Stimulated activated memory B cell treated with anti-CD40 and anti-IgM and Interleukin-4, amounts not matched to agents 10 μg/mL and 1 μg/mL and 100 μg/mL, for 72 hours (primary cell): Measurements from ENCODE around the gene TIMP2.
"Not testable (repeated sequence)": the region's sequence is repeated elsewhere in the genome, so short reads cannot be mapped to it uniquely, and the experiment has no call there.

Experiments used
- ATAC-seq: fragments of 150-1000 bp; cut with Tn5 transposase; 2 replicates; pipeline ENCODE4 v1.10.0; 2021
- H3K27ac Mint-ChIP-seq: one replicate; pipeline ENCODE4 v1.8.0; 2022; ENCODE audit warnings: mild to moderate bottlenecking, mixed read lengths
- H3K27me3 Mint-ChIP-seq: one replicate; pipeline ENCODE4 v1.8.0; 2022; ENCODE audit warnings: mixed read lengths
- H3K36me3 Mint-ChIP-seq: one replicate; pipeline ENCODE4 v1.8.0; 2022; ENCODE audit warnings: mixed read lengths
- H3K4me1 Mint-ChIP-seq: one replicate; pipeline ENCODE4 v1.8.0; 2022; ENCODE audit warnings: mixed read lengths
- H3K4me3 Mint-ChIP-seq: one replicate; pipeline ENCODE4 v1.8.0; 2022; ENCODE audit warnings: mild to moderate bottlenecking, moderate library complexity, mixed read lengths
- H3K9me3 Mint-ChIP-seq: one replicate; pipeline ENCODE4 v1.8.0; 2022; ENCODE audit warnings: mixed read lengths

TIMP2 gene

GRCh38 chr17:78945455-78945854 is 20.3 kb upstream of the TIMP2 start:
- H3K27me3 Mint-ChIP-seq = peaks cover 58% of the 10 kb centered on the region
- ATAC-seq, H3K27ac Mint-ChIP-seq, H3K4me3 Mint-ChIP-seq, H3K36me3 Mint-ChIP-seq, H3K9me3 Mint-ChIP-seq: not testable (repeated sequence)
- H3K4me1 Mint-ChIP-seq = peaks cover 13% of the 10 kb centered on the region

- Mint-ChIP-seq H3K27me3 (peaks cover 53% of the 10 kb centered on the region), H3K4me3 (no peak overlapping the region), H3K36me3 (no peaks in the 10 kb centered on the region), H3K4me1 (peaks cover 13% of the 10 kb centered on the region), H3K27ac (no peak overlapping the region), H3K9me3 (peaks cover 2% of the 10 kb centered on the region)
- no peak for ATAC-seq
Observed at GRCh38 chr17:78944956-78945355, 19.8 kb upstream of the TIMP2 start.

GRCh38 chr17:78944026-78944425 is 18.8 kb upstream of the TIMP2 start:
- Mint-ChIP-seq H3K4me3 (no peak overlapping the region), H3K27ac (no peak overlapping the region), H3K4me1 (peaks cover 13% of the 10 kb centered on the region), H3K36me3 (no peaks in the 10 kb centered on the region), H3K27me3 (peaks cover 62% of the 10 kb centered on the region), H3K9me3 (no peaks in the 10 kb centered on the region)
- no peak for ATAC-seq

- no peak for ATAC-seq
- H3K9me3 Mint-ChIP-seq = no peaks in the 10 kb centered on the region
- no peak overlapping the region for H3K4me3 Mint-ChIP-seq
- peaks cover 6% of the 10 kb centered on the region for H3K4me1 Mint-ChIP-seq
- no peaks in the 10 kb centered on the region for H3K36me3 Mint-ChIP-seq
- H3K27me3 Mint-ChIP-seq = peaks cover 46% of the 10 kb centered on the region
- H3K27ac Mint-ChIP-seq = no peak overlapping the region
Observed at GRCh38 chr17:78940708-78941107, 15.5 kb upstream of the TIMP2 start.

GRCh38 chr17:78940258-78940657 is 15.1 kb upstream of the TIMP2 start:
- H3K4me1 Mint-ChIP-seq = peaks cover 5% of the 10 kb centered on the region
- H3K36me3 Mint-ChIP-seq = no peaks in the 10 kb centered on the region
- H3K27me3 Mint-ChIP-seq = peaks cover 46% of the 10 kb centered on the region
- no peak for ATAC-seq
- H3K9me3 Mint-ChIP-seq = no peaks in the 10 kb centered on the region
- no peak overlapping the region for H3K27ac Mint-ChIP-seq
- H3K4me3 Mint-ChIP-seq = no peak overlapping the region

- H3K27me3 Mint-ChIP-seq = peaks cover 46% of the 10 kb centered on the region
- no peak overlapping the region for H3K27ac Mint-ChIP-seq
- no peak overlapping the region for H3K4me3 Mint-ChIP-seq
- ATAC-seq = no peak
- no peaks in the 10 kb centered on the region for H3K4me1 Mint-ChIP-seq
- no peaks in the 10 kb centered on the region for H3K36me3 Mint-ChIP-seq
- no peaks in the 10 kb centered on the region for H3K9me3 Mint-ChIP-seq
Observed at GRCh38 chr17:78939615-78940014, 14.4 kb upstream of the TIMP2 start.

- Mint-ChIP-seq H3K36me3 (no peaks in the 10 kb centered on the region), H3K9me3 (no peaks in the 10 kb centered on the region), H3K4me1 (peaks cover 11% of the 10 kb centered on the region), H3K4me3 (no peak overlapping the region), H3K27ac (no peak overlapping the region), H3K27me3 (peaks cover 37% of the 10 kb centered on the region)
- ATAC-seq = no peak
Observed at GRCh38 chr17:78937561-78937960, 12.4 kb upstream of the TIMP2 start.

GRCh38 chr17:78935419-78936323 is 10.5 kb upstream of the TIMP2 start:
- H3K4me3 Mint-ChIP-seq = no peak overlapping the region
- peaks cover 36% of the 10 kb centered on the region for H3K27me3 Mint-ChIP-seq
- ATAC-seq = no peak
- H3K9me3 Mint-ChIP-seq = no peaks in the 10 kb centered on the region
- peaks cover 11% of the 10 kb centered on the region for H3K4me1 Mint-ChIP-seq
- H3K27ac Mint-ChIP-seq = no peak overlapping the region
- no peaks in the 10 kb centered on the region for H3K36me3 Mint-ChIP-seq

GRCh38 chr17:78934681-78935418 is 9.7 kb upstream of the TIMP2 start:
- ATAC-seq = no peak
- H3K4me1 Mint-ChIP-seq = peaks cover 11% of the 10 kb centered on the region
- H3K4me3 Mint-ChIP-seq = no peak overlapping the region
- no peak overlapping the region for H3K27ac Mint-ChIP-seq
- peaks cover 39% of the 10 kb centered on the region for H3K27me3 Mint-ChIP-seq
- H3K36me3 Mint-ChIP-seq = no peaks in the 10 kb centered on the region
- no peaks in the 10 kb centered on the region for H3K9me3 Mint-ChIP-seq

GRCh38 chr17:78933959-78934568 is 8.9 kb upstream of the TIMP2 start:
- Mint-ChIP-seq H3K27ac (peak overlapping the region; percentile 81), H3K4me3 (no peak overlapping the region), H3K4me1 (peaks cover 11% of the 10 kb centered on the region), H3K36me3 (no peaks in the 10 kb centered on the region), H3K9me3 (no peaks in the 10 kb centered on the region), H3K27me3 (peaks cover 39% of the 10 kb centered on the region)
- ATAC-seq = no peak

GRCh38 chr17:78933025-78933958 is 8.1 kb upstream of the TIMP2 start:
- Mint-ChIP-seq H3K9me3 (no peaks in the 10 kb centered on the region), H3K4me1 (peaks cover 11% of the 10 kb centered on the region), H3K27me3 (peaks cover 42% of the 10 kb centered on the region), H3K4me3 (no peak overlapping the region), H3K36me3 (no peaks in the 10 kb centered on the region), H3K27ac (peak overlapping the region; percentile 81)
- ATAC-seq = peak; percentile 88

- no peak overlapping the region for H3K27ac Mint-ChIP-seq
- ATAC-seq = no peak
- H3K4me1 Mint-ChIP-seq = peaks cover 11% of the 10 kb centered on the region
- no peaks in the 10 kb centered on the region for H3K36me3 Mint-ChIP-seq
- peaks cover 42% of the 10 kb centered on the region for H3K27me3 Mint-ChIP-seq
- no peaks in the 10 kb centered on the region for H3K9me3 Mint-ChIP-seq
- H3K4me3 Mint-ChIP-seq = no peak overlapping the region
Observed at GRCh38 chr17:78929908-78930775, 5.0 kb upstream of the TIMP2 start.

GRCh38 chr17:78925662-78926555 is 722 bp upstream of the TIMP2 start:
- H3K9me3 Mint-ChIP-seq = no peaks in the 10 kb centered on the region
- H3K27me3 Mint-ChIP-seq = peaks cover 30% of the 10 kb centered on the region
- no peak overlapping the region for H3K27ac Mint-ChIP-seq
- peaks cover 18% of the 10 kb centered on the region for H3K4me1 Mint-ChIP-seq
- ATAC-seq = no peak
- peak overlapping the region; percentile 48 for H3K4me3 Mint-ChIP-seq
- H3K36me3 Mint-ChIP-seq = no peaks in the 10 kb centered on the region
